Retinal pigment epithelial cell (primary cell): ENCODE results near the gene PHF1.
A peak's percentile ranks its signal among the peaks of the same experiment; 100 is the strongest.

Experiments
- DNase-seq: peaks from one replicate; pipeline ENCODE4 v3.0.0-alpha.2; 2010; ENCODE audit warnings: low read depth
- H3K4me3 ChIP-seq: 2 replicates; pipeline ENCODE4 v1.5.1; 2011; ENCODE audit warnings: mild to moderate bottlenecking, low read length, control low read depth, moderate library complexity
- TF ChIP-seq, protein P1 (sequence below): conservative IDR thresholded peaks from 2 replicates; pipeline ENCODE4 v1.5.1; 2011; ENCODE audit warnings: low read depth, low read length, control low read depth, inconsistent platforms

PHF1 gene

DNA sequence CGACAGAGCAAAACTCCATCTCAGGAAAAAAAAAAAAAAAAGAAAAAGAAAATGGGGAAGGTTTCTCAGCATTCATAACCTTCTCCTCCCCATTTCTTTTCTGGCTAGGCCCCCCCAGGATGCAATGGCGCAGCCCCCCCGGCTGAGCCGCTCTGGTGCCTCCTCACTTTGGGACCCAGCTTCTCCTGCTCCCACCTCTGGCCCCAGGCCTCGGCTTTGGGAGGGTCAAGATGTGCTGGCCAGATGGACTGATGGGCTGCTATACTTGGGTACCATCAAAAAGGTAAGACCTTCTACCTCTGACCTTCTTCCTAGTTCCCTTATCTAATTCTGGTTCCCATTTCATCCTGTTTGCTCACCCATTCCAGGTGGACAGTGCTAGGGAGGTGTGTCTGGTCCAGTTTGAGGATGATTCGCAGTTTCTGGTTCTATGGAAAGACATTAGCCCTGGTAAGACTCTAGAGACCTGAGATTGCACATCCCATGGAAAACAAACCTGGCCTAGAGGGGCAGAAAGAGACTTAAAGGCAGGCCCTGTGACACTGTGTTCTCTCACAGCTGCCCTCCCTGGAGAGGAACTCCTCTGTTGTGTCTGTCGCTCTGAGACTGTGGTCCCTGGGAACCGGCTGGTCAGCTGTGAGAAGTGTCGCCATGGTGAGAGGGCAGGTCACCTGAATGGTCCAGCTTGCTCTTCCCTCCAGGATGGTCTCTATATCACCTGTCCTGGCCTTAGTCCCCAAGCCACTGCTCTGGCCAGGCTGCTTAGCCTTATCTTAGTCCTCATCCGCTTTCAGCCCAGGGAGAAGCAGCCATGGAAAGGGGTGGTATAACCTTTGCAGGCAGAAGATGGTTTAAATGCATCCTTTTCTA lies 1.6 kb downstream of the PHF1 start:
- DNase-seq: no peak
- no peak overlapping the region for H3K4me3 ChIP-seq
- TF ChIP-seq, protein P1, sequence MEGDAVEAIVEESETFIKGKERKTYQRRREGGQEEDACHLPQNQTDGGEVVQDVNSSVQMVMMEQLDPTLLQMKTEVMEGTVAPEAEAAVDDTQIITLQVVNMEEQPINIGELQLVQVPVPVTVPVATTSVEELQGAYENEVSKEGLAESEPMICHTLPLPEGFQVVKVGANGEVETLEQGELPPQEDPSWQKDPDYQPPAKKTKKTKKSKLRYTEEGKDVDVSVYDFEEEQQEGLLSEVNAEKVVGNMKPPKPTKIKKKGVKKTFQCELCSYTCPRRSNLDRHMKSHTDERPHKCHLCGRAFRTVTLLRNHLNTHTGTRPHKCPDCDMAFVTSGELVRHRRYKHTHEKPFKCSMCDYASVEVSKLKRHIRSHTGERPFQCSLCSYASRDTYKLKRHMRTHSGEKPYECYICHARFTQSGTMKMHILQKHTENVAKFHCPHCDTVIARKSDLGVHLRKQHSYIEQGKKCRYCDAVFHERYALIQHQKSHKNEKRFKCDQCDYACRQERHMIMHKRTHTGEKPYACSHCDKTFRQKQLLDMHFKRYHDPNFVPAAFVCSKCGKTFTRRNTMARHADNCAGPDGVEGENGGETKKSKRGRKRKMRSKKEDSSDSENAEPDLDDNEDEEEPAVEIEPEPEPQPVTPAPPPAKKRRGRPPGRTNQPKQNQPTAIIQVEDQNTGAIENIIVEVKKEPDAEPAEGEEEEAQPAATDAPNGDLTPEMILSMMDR: no peak

DNA sequence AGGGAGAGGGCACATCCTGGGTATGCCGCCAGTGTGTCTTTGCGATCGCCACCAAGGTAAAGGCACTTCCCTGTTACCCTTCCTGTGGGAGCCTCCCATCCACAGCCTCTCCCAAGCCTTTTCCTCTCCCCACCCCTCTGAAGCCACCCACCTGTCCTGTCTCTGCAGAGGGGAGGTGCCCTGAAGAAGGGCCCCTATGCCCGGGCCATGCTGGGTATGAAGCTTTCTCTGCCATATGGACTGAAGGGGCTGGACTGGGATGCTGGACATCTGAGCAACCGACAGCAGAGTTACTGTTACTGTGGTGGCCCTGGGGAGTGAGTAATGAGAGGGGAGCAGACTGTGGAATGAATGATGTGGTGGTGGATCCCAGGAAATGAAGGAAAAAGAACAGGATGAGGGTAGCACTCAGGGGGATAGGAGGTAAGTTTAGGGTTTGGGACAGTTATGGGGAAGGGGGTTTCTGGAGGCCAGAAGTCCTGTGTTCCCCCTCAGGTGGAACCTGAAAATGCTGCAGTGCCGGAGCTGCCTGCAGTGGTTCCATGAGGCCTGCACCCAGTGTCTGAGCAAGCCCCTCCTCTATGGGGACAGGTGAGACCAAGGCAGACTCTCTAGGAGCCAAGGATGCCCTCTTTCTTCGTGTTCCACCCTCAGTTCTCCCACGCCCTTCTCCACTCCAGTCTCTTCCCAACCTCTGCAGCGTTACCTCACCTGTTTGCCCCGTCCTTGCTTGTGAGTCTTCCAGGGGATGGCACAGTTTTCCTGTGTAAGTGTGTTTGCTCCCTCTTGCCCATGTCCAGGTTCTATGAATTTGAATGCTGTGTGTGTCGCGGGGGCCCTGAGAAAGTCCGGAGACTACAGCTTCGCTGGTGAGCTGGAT lies 2.7 kb downstream of the PHF1 start:
- no peak overlapping the region for H3K4me3 ChIP-seq
- no peak for DNase-seq
- TF ChIP-seq, protein P1: no peak

DNA sequence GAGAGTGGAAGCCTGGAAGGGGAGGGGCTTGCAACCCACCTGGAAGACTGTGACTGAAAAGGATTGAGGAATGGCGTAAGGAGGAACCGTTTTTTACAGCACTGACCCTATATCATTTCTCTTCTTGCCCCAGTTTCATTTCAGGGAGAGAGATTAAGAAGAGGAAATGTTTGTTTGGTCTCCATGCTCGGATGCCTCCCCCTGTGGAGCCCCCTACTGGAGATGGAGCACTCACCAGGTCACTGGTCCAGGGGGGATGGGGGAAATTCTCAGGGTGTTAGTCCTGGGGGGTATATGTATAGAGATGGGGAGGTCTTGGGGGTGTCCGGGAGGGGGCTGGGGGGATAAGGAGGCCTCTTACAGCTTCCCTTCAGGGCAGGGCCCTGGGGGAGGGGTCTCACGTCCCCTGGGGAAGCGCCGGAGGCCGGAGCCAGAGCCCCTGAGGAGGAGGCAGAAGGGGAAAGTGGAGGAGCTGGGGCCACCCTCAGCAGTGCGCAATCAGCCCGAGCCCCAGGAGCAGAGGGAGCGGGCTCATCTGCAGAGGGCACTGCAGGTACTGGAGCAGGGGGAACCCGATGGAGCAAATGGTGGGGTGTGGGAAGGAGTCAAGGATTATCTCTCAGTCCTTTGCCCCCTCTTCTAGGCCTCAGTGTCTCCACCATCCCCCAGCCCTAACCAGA lies 3.9 kb downstream of the PHF1 start:
- no peak for DNase-seq
- TF ChIP-seq, protein P1: peak; percentile 59
- no peak overlapping the region for H3K4me3 ChIP-seq

DNA sequence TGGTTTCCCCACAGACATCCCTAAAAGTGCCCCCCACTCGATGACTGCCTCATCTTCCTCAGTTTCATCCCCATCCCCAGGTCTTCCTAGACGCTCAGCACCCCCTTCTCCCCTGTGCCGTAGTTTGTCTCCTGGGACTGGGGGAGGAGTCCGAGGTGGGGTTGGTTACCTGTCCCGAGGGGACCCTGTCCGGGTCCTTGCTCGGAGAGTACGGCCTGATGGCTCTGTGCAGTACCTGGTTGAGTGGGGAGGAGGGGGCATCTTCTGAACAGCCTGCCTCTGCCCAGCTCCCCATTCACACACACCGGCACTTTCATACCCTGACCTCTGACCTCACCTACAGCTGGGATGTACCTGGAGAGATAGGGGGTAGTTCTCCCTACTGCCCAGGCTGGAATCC lies 5.0 kb downstream of the PHF1 start:
- TF ChIP-seq, protein P1: no peak
- DNase-seq: no peak
- peak overlapping the region; percentile 88 for H3K4me3 ChIP-seq

DNA sequence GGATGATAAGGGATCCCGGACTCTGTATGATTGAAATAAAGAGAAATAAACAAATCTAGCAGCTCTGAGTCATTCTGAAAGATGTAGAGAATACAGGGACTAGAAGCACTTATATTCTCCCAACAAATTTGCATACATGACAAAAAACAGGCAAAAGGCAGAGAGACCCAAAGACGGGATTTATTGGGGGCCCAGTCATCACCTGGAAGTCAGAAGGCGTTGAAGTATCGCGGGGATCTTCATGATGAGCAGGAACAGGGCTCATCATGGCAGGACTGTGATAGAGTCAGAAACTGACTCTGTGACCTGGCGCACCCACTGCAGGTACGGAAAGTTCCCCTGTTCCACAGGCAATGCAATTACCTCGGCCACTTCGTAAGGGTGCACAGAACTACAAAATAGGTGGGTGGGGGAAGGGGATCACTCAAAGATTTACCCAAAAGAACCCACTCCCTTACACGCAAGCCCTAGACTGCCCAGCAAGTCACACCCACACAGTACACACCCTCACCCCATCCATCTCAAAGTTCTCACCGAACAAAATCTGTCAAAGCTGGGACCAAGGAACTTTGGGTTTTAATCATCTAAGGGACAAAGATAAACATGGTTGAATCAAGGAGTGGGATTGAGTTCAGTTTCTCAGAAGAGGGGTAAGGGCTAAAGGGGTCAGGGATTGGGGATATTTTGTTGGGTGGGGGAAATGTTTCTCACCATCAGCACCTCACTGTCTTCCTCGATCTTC lies 5.7 kb downstream of the PHF1 start:
- peak overlapping the region; percentile 88 for H3K4me3 ChIP-seq
- TF ChIP-seq, protein P1: no peak
- no peak for DNase-seq

DNA sequence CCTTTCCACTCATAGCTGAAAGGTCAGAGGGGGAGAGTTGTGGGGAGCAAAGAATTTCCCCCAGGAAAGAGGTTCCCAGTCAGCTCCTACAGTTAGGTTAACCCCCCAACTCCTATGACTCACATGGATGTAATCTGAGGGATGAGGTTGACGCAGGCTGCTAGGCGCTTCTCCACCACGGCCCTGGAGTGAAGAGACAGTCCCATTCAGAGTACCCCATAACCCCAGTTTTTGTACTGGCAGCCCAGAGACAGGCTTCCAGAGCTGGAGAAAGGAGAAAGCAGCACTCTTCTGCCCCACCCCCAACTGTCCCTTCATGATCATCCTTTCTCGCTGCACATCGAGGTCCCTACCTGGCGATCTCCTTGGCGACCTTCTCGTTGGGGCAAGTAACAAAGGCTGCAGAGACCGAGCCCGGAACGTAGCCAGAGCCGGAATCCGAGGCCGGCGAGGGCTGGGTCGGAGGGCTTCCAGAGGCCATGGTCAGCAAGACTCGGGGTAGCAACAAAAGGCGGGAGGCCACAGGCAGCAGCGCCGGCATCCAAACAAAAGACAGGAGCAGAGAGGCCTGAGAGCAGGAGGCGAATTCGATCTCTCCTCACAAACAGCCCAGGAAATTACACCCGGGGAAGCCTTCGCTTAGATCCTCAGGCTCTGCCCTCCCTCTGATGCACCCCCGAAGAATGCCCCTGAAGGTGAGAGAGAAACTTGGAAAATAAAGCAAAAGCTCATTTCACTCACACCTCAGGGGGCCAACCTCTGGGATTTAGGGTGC lies 6.5 kb downstream of the PHF1 start:
- H3K4me3 ChIP-seq: peak overlapping the region; percentile 88
- no peak for DNase-seq
- TF ChIP-seq, protein P1: no peak
